Type B pancreatic cell (in vitro differentiated cells): Measurements from ENCODE around the gene MAP7D2. TPM values are rescaled to one million over a fixed set of nuclear protein-coding genes. Genes with fewer than 3 reads are reported as not detected.
A peak's percentile ranks its signal among the peaks of the same experiment; 100 is the strongest.
"Not testable (repeated sequence)": the region's sequence is repeated elsewhere in the genome, so short reads cannot be mapped to it uniquely, and the experiment has no call there.

Experiments
- DNase-seq: peaks from one replicate; pipeline ENCODE4 v3.0.0; 2021; ENCODE audit warnings: mixed read lengths; ENCODE audit not compliant: unreplicated experiment; ENCODE audit errors: extremely low spot score
- H3K27ac Mint-ChIP-seq: 2 replicates; pipeline ENCODE4 v1.8.0; 2021; ENCODE audit warnings: mild to moderate bottlenecking, mixed read lengths
- H3K27me3 Mint-ChIP-seq: 2 replicates; pipeline ENCODE4 v1.8.0; 2021; ENCODE audit warnings: mixed read lengths
- H3K36me3 Mint-ChIP-seq: 2 replicates; pipeline ENCODE4 v1.8.0; 2021; ENCODE audit warnings: mixed read lengths
- H3K4me1 Mint-ChIP-seq: one replicate; pipeline ENCODE4 v1.8.0; 2021; ENCODE audit warnings: mixed read lengths; ENCODE audit not compliant: unreplicated experiment
- H3K4me3 Mint-ChIP-seq: 2 replicates; pipeline ENCODE4 v1.8.0; 2021; ENCODE audit warnings: mild to moderate bottlenecking, mixed read lengths
- H3K9me3 Mint-ChIP-seq: 2 replicates; pipeline ENCODE4 v1.8.0; 2021; ENCODE audit warnings: mixed read lengths
- CTCF ChIP-seq: fragments of 200-600 bp; sonication (generic); conservative IDR thresholded peaks from 2 replicates; pipeline ENCODE4 v1.5.0; 2021; ENCODE audit warnings: antibody characterized with exemption, mild to moderate bottlenecking
- long read RNA-seq: library from polyadenylated mRNA; unstranded; transcript quantifications from one replicate; pipeline ENCODE4 v2.0.0, GENCODE V29; 2020
- total RNA-seq: library from RNA; stranded (reverse); gene quantifications from 2 replicates; pipeline ENCODE4 v1.2.1, GENCODE V29; 2021; ENCODE audit warnings: low replicate concordance

MAP7D2 gene
- total RNA-seq, result 2.0 and 2.8 TPM in 2 replicates
- long read RNA-seq, partial matches to known transcripts, result 4 of 7 reads
- long read RNA-seq, other reads (novel, unspliced or antisense), result 3 of 7 reads

- no peaks in the 10 kb centered on the region for H3K4me1 Mint-ChIP-seq
- H3K4me3 Mint-ChIP-seq, result peak within 1 kb of the TSS; percentile 79
- H3K36me3 Mint-ChIP-seq, result no peaks in the 10 kb centered on the region
- no peak within 1 kb of the TSS for H3K27ac Mint-ChIP-seq
- no peaks in the 10 kb centered on the region for H3K9me3 Mint-ChIP-seq
- peaks cover 19% of the 10 kb centered on the region for H3K27me3 Mint-ChIP-seq
- no peak for DNase-seq
- no peak for TF ChIP-seq CTCF
Measured at GRCh38 chrX:20116577-20117240, at the start of gene MAP7D2. Gene MAP7D2 (minus strand): TSS chrX:20116907. CDS start chrX:20116879, 28 bp downstream.

- DNase-seq, H3K9me3 Mint-ChIP-seq, H3K4me3 Mint-ChIP-seq, H3K27me3 Mint-ChIP-seq, H3K4me1 Mint-ChIP-seq, H3K27ac Mint-ChIP-seq: not testable (repeated sequence)
- peaks cover 24% of the 10 kb centered on the region for H3K36me3 Mint-ChIP-seq
Measured at GRCh38 chrX:20162516-20162915, 45.8 kb upstream of the MAP7D2 start.

- no peak for DNase-seq
- H3K27me3 Mint-ChIP-seq, result no peaks in the 10 kb centered on the region
- H3K9me3 Mint-ChIP-seq, result no peaks in the 10 kb centered on the region
- no peak overlapping the region for H3K4me3 Mint-ChIP-seq
- H3K27ac Mint-ChIP-seq, result no peak overlapping the region
- TF ChIP-seq CTCF, result no peak
- peaks cover 20% of the 10 kb centered on the region for H3K36me3 Mint-ChIP-seq
- no peaks in the 10 kb centered on the region for H3K4me1 Mint-ChIP-seq
Measured at GRCh38 chrX:20159797-20160385, 43.2 kb upstream of the MAP7D2 start.

GRCh38 chrX:20151689-20152088, 35.0 kb upstream of the MAP7D2 start:
- no peak for TF ChIP-seq CTCF
- Mint-ChIP-seq H3K27me3 (no peaks in the 10 kb centered on the region), H3K4me3 (no peak overlapping the region)

GRCh38 chrX:20149326-20149725, 32.6 kb upstream of the MAP7D2 start:
- Mint-ChIP-seq H3K36me3 (peaks cover 4% of the 10 kb centered on the region), H3K9me3 (no peaks in the 10 kb centered on the region), H3K4me1 (no peaks in the 10 kb centered on the region), H3K4me3 (no peak overlapping the region), H3K27me3 (no peaks in the 10 kb centered on the region), H3K27ac (no peak overlapping the region)
- no peak for TF ChIP-seq CTCF
- no peak for DNase-seq

More at GRCh38 chrX:20151689-20152088, 35.0 kb upstream of the MAP7D2 start:
- Mint-ChIP-seq H3K27ac (no peak overlapping the region), H3K9me3 (no peaks in the 10 kb centered on the region), H3K4me1 (no peaks in the 10 kb centered on the region), H3K36me3 (peaks cover 7% of the 10 kb centered on the region)
- no peak for DNase-seq

GRCh38 chrX:20147561-20147960, 30.9 kb upstream of the MAP7D2 start:
- H3K4me1 Mint-ChIP-seq, result no peaks in the 10 kb centered on the region
- peaks cover under 1% of the 10 kb centered on the region for H3K36me3 Mint-ChIP-seq
- no peak overlapping the region for H3K4me3 Mint-ChIP-seq
- H3K9me3 Mint-ChIP-seq, result no peaks in the 10 kb centered on the region
- H3K27me3 Mint-ChIP-seq, result no peaks in the 10 kb centered on the region
- H3K27ac Mint-ChIP-seq, result no peak overlapping the region
- TF ChIP-seq CTCF, result no peak
- DNase-seq, result no peak
